ENCODE data around the gene GBF1.

DNA sequence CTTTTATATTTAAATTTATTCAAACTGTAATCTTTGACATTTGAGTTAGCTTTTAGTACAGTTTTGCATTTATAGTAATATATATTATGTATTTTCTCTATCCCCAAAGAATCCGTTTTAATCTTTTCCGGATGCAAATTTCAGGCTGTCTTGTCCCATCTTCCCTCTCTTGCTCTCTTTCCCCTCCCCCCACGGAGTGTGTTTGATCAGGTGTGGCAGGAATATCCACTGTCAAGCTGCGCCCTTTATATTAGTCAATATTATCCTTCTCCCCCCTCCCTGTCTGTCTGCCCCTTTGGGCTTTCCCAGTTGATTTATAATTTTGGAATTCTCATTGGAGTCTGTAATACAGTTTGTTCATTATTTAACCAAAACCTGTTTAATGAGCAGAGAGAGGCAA lies 19.0 kb downstream of the GBF1 start:
- TF ChIP-seq, protein P1, sequence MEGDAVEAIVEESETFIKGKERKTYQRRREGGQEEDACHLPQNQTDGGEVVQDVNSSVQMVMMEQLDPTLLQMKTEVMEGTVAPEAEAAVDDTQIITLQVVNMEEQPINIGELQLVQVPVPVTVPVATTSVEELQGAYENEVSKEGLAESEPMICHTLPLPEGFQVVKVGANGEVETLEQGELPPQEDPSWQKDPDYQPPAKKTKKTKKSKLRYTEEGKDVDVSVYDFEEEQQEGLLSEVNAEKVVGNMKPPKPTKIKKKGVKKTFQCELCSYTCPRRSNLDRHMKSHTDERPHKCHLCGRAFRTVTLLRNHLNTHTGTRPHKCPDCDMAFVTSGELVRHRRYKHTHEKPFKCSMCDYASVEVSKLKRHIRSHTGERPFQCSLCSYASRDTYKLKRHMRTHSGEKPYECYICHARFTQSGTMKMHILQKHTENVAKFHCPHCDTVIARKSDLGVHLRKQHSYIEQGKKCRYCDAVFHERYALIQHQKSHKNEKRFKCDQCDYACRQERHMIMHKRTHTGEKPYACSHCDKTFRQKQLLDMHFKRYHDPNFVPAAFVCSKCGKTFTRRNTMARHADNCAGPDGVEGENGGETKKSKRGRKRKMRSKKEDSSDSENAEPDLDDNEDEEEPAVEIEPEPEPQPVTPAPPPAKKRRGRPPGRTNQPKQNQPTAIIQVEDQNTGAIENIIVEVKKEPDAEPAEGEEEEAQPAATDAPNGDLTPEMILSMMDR (IDR thresholded peaks at IDR 0.05; ENCODE audit: borderline replicate concordance, extremely low read depth, low read length, poor library complexity, severe bottlenecking): no peak
- TF ChIP-seq EZH2 (IDR thresholded peaks at IDR 0.05; ENCODE audit: borderline replicate concordance, low read depth, low read length, severe bottlenecking): no peak
